ENCODE results near the gene NMU.

The NMU gene

GRCh38 chr4:55671667-55672066 is 35.6 kb upstream of the NMU start:
- Histone ChIP-seq H3K4me3 (ENCODE audit: low read depth, low read length, poor library complexity, severe bottlenecking) (no peak overlapping the region), H3K4me2 (ENCODE audit: low read length) (no peak overlapping the region), H3K27me3 (ENCODE audit: insufficient read depth, low read length) (no peaks in the 10 kb centered on the region), H3K4me1 (ENCODE audit: insufficient read depth, low read length, severe bottlenecking) (no peaks in the 10 kb centered on the region), H3K9me3 (ENCODE audit: low read length) (no peaks in the 10 kb centered on the region), H3K9ac (ENCODE audit: low read length) (no peak overlapping the region), H4K20me1 (ENCODE audit: insufficient read depth, low read length) (no peaks in the 10 kb centered on the region), H3K9me2 (ENCODE audit: low read depth, low read length) (no peaks in the 10 kb centered on the region), H3F3A (ENCODE audit: insufficient read depth, low read length) (no peaks in the 10 kb centered on the region), H3K36me3 (ENCODE audit: insufficient read depth, low read length) (no peaks in the 10 kb centered on the region), H3K79me2 (ENCODE audit: insufficient read depth, low read length) (no peaks in the 10 kb centered on the region), H2AFZ (ENCODE audit: low read length) (no peak overlapping the region), H3K27ac (ENCODE audit: low read depth, low read length, poor library complexity, severe bottlenecking) (no peak overlapping the region)
- TF ChIP-seq CTCF (IDR thresholded peaks at IDR 0.05; ENCODE audit: low read length): no peak
- no peak for TF ChIP-seq EZH2 (IDR thresholded peaks at IDR 0.05; ENCODE audit: borderline replicate concordance, low read length)

GRCh38 chr4:55670695-55671094 is 34.6 kb upstream of the NMU start:
- no peak overlapping the region for H2AFZ ChIP-seq (ENCODE audit: low read length)
- H4K20me1 ChIP-seq (ENCODE audit: insufficient read depth, low read length): no peaks in the 10 kb centered on the region
- no peaks in the 10 kb centered on the region for H3F3A ChIP-seq (ENCODE audit: insufficient read depth, low read length)
- H3K4me1 ChIP-seq (ENCODE audit: insufficient read depth, low read length, severe bottlenecking): no peaks in the 10 kb centered on the region
- no peak overlapping the region for H3K9ac ChIP-seq (ENCODE audit: low read length)
- no peaks in the 10 kb centered on the region for H3K36me3 ChIP-seq (ENCODE audit: insufficient read depth, low read length)
- H3K9me3 ChIP-seq (ENCODE audit: low read length): no peaks in the 10 kb centered on the region
- no peaks in the 10 kb centered on the region for H3K27me3 ChIP-seq (ENCODE audit: insufficient read depth, low read length)
- no peaks in the 10 kb centered on the region for H3K9me2 ChIP-seq (ENCODE audit: low read depth, low read length)
- H3K4me3 ChIP-seq (ENCODE audit: low read depth, low read length, poor library complexity, severe bottlenecking): no peak overlapping the region
- TF ChIP-seq EZH2 (IDR thresholded peaks at IDR 0.05; ENCODE audit: borderline replicate concordance, low read length) (no peak), CTCF (IDR thresholded peaks at IDR 0.05; ENCODE audit: low read length) (no peak)
- H3K79me2 ChIP-seq (ENCODE audit: insufficient read depth, low read length): no peaks in the 10 kb centered on the region
- H3K4me2 ChIP-seq (ENCODE audit: low read length): no peak overlapping the region
- H3K27ac ChIP-seq (ENCODE audit: low read depth, low read length, poor library complexity, severe bottlenecking): no peak overlapping the region

- Histone ChIP-seq H3K36me3 (ENCODE audit: insufficient read depth, low read length) (no peaks in the 10 kb centered on the region), H3K4me1 (ENCODE audit: insufficient read depth, low read length, severe bottlenecking) (no peaks in the 10 kb centered on the region), H3K27ac (ENCODE audit: low read depth, low read length, poor library complexity, severe bottlenecking) (no peak overlapping the region), H3K4me3 (ENCODE audit: low read depth, low read length, poor library complexity, severe bottlenecking) (no peak overlapping the region), H3K9me2 (ENCODE audit: low read depth, low read length) (no peaks in the 10 kb centered on the region), H3K79me2 (ENCODE audit: insufficient read depth, low read length) (no peaks in the 10 kb centered on the region), H3F3A (ENCODE audit: insufficient read depth, low read length) (no peaks in the 10 kb centered on the region), H3K9ac (ENCODE audit: low read length) (no peak overlapping the region), H3K9me3 (ENCODE audit: low read length) (no peaks in the 10 kb centered on the region), H4K20me1 (ENCODE audit: insufficient read depth, low read length) (no peaks in the 10 kb centered on the region), H3K4me2 (ENCODE audit: low read length) (no peak overlapping the region), H2AFZ (ENCODE audit: low read length) (no peak overlapping the region), H3K27me3 (ENCODE audit: insufficient read depth, low read length) (no peaks in the 10 kb centered on the region)
- TF ChIP-seq CTCF (IDR thresholded peaks at IDR 0.05; ENCODE audit: low read length) (no peak), EZH2 (IDR thresholded peaks at IDR 0.05; ENCODE audit: borderline replicate concordance, low read length) (no peak)
Observed at GRCh38 chr4:55668449-55668848, 32.4 kb upstream of the NMU start.

All from OCI-LY1 (cell line).